A549 (cell line): ENCODE results near the gene ZNF143.

Experiments used
- MAZ ChIP-seq: fragments of 150-350 bp; IDR thresholded peaks from 2 replicates; pipeline ENCODE4 v1.6.1; 2014; ENCODE audit warnings: antibody characterized with exemption, low read depth, low read length, borderline replicate concordance
- TF ChIP-seq, protein P1 (sequence below): fragments of >200 bp; sonication (Bioruptor Twin); formaldehyde crosslinking; IDR thresholded peaks from 3 replicates; pipeline ENCODE4 v1.5.1; 2016

DNA sequence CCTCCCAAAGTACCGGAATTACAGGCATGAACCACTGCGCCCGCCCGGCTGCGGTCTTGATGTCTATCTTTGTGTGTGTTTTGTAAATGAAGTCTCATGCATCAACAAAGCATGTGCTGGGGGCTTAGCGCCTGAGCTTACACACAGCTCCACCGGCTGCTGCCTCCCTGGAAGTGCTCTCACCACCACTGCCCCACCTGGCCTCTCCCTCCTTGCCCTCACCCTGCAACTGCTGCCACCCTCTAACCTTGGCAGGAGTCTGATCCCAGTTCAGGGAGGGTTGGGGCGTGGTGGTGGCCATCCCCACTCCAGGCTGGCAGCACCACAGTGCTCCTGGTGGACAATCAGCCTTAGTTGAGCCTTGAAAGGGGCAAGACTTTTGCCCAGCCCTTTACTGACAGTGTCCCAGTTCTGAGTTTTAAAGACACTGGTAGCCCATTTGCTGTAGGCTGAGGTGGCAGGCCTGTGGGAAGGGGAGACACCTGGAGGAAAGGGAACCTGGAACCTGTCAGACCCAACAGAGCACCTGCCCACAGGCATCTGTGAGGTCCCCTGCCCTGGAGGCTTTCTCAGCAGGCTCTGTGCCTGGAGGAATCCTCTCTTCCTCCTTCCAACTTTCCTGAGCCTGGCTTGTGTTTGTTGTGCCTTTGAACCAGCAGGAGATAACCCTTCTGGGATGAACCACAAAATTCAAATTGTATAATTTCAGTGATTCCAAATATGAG is 70.3 kb downstream of the ZNF143 start:
- TF ChIP-seq, protein P1, sequence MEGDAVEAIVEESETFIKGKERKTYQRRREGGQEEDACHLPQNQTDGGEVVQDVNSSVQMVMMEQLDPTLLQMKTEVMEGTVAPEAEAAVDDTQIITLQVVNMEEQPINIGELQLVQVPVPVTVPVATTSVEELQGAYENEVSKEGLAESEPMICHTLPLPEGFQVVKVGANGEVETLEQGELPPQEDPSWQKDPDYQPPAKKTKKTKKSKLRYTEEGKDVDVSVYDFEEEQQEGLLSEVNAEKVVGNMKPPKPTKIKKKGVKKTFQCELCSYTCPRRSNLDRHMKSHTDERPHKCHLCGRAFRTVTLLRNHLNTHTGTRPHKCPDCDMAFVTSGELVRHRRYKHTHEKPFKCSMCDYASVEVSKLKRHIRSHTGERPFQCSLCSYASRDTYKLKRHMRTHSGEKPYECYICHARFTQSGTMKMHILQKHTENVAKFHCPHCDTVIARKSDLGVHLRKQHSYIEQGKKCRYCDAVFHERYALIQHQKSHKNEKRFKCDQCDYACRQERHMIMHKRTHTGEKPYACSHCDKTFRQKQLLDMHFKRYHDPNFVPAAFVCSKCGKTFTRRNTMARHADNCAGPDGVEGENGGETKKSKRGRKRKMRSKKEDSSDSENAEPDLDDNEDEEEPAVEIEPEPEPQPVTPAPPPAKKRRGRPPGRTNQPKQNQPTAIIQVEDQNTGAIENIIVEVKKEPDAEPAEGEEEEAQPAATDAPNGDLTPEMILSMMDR, result no peak
- no peak for TF ChIP-seq MAZ
